Tibial nerve (tissue), 3 donors: Measurements from ENCODE around the gene EML6.

Experiments used
- CTCF ChIP-seq, 5 experiments: fragments of 200-600 bp in 3 of 5; fragments of 450-650 bp in 2 of 5; sonication (generic) in 3 of 5; IDR thresholded peaks; one replicate each; pipeline ENCODE4 v1.5.1; 2016 to 2019; ENCODE audit warnings: antibody characterized with exemption in 5 of 5, mild to moderate bottlenecking in 3 of 5, moderate library complexity in 2 of 5
- POLR2A ChIP-seq, 2 donors: fragments of 450-650 bp; IDR thresholded peaks; one replicate each; pipeline ENCODE4 v1.6.1; 2017; ENCODE audit warnings: antibody characterized with exemption in 2 of 2, mild to moderate bottlenecking in 2 of 2, moderate library complexity in 2 of 2

GRCh38 chr2:54909001-54909400 is 185.5 kb downstream of the EML6 start:
- no peak for TF ChIP-seq CTCF (IDR thresholded peaks at IDR 0.05)
- no peak for TF ChIP-seq POLR2A (IDR thresholded peaks at IDR 0.05)
